ENCODE data around the gene TAP2.
"Not testable (repeated sequence)": the region's sequence is repeated elsewhere in the genome, so short reads cannot be mapped to it uniquely, and the experiment has no call there.

The TAP2 gene

GRCh38 chr6:32838114-32838958 lies at the start of gene TAP2:
Gene TAP2, minus strand, starts transcription at chr6:32838739. Its CDS starts 506 bp downstream, at chr6:32838233.
- peak within 1 kb of the TSS; percentile 79 for H3K4me3 ChIP-seq (ENCODE audit: low read length)
- TF ChIP-seq CTCF (IDR thresholded peaks at IDR 0.05; ENCODE audit: insufficient read depth, low read depth, low read length, missing control alignments) = peak; percentile 87
- peak; percentile 93 for DNase-seq (ENCODE audit: low read depth)

GRCh38 chr6:32887616-32888015 lies 49.1 kb upstream of the TAP2 start:
- DNase-seq (ENCODE audit: low read depth) = no peak
- no peak for TF ChIP-seq CTCF (IDR thresholded peaks at IDR 0.05; ENCODE audit: insufficient read depth, low read depth, low read length, missing control alignments)
- H3K4me3 ChIP-seq (ENCODE audit: low read length) = no peak overlapping the region

- no peak overlapping the region for H3K4me3 ChIP-seq (ENCODE audit: low read length)
- no peak for TF ChIP-seq CTCF (IDR thresholded peaks at IDR 0.05; ENCODE audit: insufficient read depth, low read depth, low read length, missing control alignments)
- DNase-seq (ENCODE audit: low read depth) = peak; percentile 67
These were observed 48.3 kb upstream of the TAP2 start for GRCh38 chr6:32886681-32887383.

GRCh38 chr6:32885698-32886286 lies 47.3 kb upstream of the TAP2 start:
- TF ChIP-seq CTCF (IDR thresholded peaks at IDR 0.05; ENCODE audit: insufficient read depth, low read depth, low read length, missing control alignments) = peak; percentile 43
- DNase-seq (ENCODE audit: low read depth) = peak; percentile 79
- H3K4me3 ChIP-seq (ENCODE audit: low read length) = no peak overlapping the region

- peak; percentile 45 for DNase-seq (ENCODE audit: low read depth)
- no peak for TF ChIP-seq CTCF (IDR thresholded peaks at IDR 0.05; ENCODE audit: insufficient read depth, low read depth, low read length, missing control alignments)
- no peak overlapping the region for H3K4me3 ChIP-seq (ENCODE audit: low read length)
These were observed 45.2 kb upstream of the TAP2 start for GRCh38 chr6:32883789-32884188.

GRCh38 chr6:32882879-32883250 lies 44.3 kb upstream of the TAP2 start:
- H3K4me3 ChIP-seq (ENCODE audit: low read length) = no peak overlapping the region
- no peak for TF ChIP-seq CTCF (IDR thresholded peaks at IDR 0.05; ENCODE audit: insufficient read depth, low read depth, low read length, missing control alignments)
- peak; percentile 85 for DNase-seq (ENCODE audit: low read depth)

- DNase-seq (ENCODE audit: low read depth); H3K4me3 ChIP-seq (ENCODE audit: low read length): not testable (repeated sequence)
These were observed 42.4 kb upstream of the TAP2 start for GRCh38 chr6:32880962-32881361.
